GM23338 (cell line): ENCODE data around the gene CNTNAP2. TPM values are rescaled to one million over a fixed set of nuclear protein-coding genes. Genes with fewer than 3 reads are reported as not detected.

Source experiments
- ATAC-seq: fragments of 200-7000 bp; cut with Tn5 transposase; 3 replicates; pipeline ENCODE4 v1.9.1; 2020
- DNase-seq: peaks from one replicate; pipeline ENCODE4 v3.0.0-alpha.2; 2015; ENCODE audit warnings: low spot score
- H2AFZ ChIP-seq: fragments of 200-600 bp; sonication (generic); 2 replicates; pipeline ENCODE4 v1.8.0; 2016; ENCODE audit warnings: antibody characterized with exemption, mild to moderate bottlenecking, moderate library complexity
- H3F3A ChIP-seq: fragments of 200-600 bp; sonication (generic); replicated peaks from 2 replicates; pipeline ENCODE4 v1.8.0; 2017; ENCODE audit warnings: antibody characterized with exemption, mixed run types, low read depth
- H3K27ac ChIP-seq: fragments of 200-600 bp; sonication (generic); 2 replicates; pipeline ENCODE4 v1.6.1; 2016; ENCODE audit warnings: low read depth
- H3K27me3 ChIP-seq: fragments of 200-600 bp; sonication (generic); 2 replicates; pipeline ENCODE4 v1.8.0; 2016; ENCODE audit warnings: mild to moderate bottlenecking, mixed run types, moderate library complexity; ENCODE audit not compliant: insufficient read depth
- H3K36me3 ChIP-seq: fragments of 200-600 bp; sonication (generic); 2 replicates; pipeline ENCODE4 v1.8.0; 2016; ENCODE audit warnings: mild to moderate bottlenecking; ENCODE audit not compliant: insufficient read depth
- H3K4me1 ChIP-seq: fragments of 200-600 bp; sonication (generic); 2 replicates; pipeline ENCODE4 v1.8.0; 2016; ENCODE audit warnings: mild to moderate bottlenecking, moderate library complexity; ENCODE audit not compliant: insufficient read depth
- H3K4me2 ChIP-seq: fragments of 200-600 bp; sonication (generic); 2 replicates; pipeline ENCODE4 v1.7.1; 2017; ENCODE audit warnings: mixed run types
- H3K4me3 ChIP-seq: fragments of 200-600 bp; sonication (generic); 2 replicates; pipeline ENCODE4 v1.6.1; 2016; ENCODE audit warnings: mixed run types
- H3K79me2 ChIP-seq: fragments of 200-600 bp; sonication (generic); replicated peaks from 2 replicates; pipeline ENCODE4 v1.8.0; 2017; ENCODE audit warnings: mild to moderate bottlenecking; ENCODE audit not compliant: insufficient read depth
- H3K9me2 ChIP-seq: fragments of 200-600 bp; sonication (generic); 2 replicates; pipeline ENCODE4 v1.8.0; 2017; ENCODE audit not compliant: insufficient read depth
- H4K20me1 ChIP-seq: fragments of 200-600 bp; sonication (generic); replicated peaks from 2 replicates; pipeline ENCODE4 v1.8.0; 2017; ENCODE audit warnings: mild to moderate bottlenecking; ENCODE audit not compliant: insufficient read depth
- H3K27ac Mint-ChIP-seq: 2 replicates; pipeline ENCODE4 v1.8.0; 2020; ENCODE audit warnings: inconsistent platforms, mild to moderate bottlenecking, moderate library complexity, mixed read lengths
- H3K27me3 Mint-ChIP-seq: 3 replicates; pipeline ENCODE4 v1.8.0; 2022; ENCODE audit warnings: low read depth, mild to moderate bottlenecking, moderate library complexity, mixed read lengths, inconsistent platforms; ENCODE audit not compliant: insufficient read depth, poor library complexity
- H3K36me3 Mint-ChIP-seq: 3 replicates; pipeline ENCODE4 v1.8.0; 2021; ENCODE audit warnings: low read depth, mild to moderate bottlenecking, inconsistent platforms, moderate library complexity, mixed read lengths
- H3K4me1 Mint-ChIP-seq: 3 replicates; pipeline ENCODE4 v1.8.0; 2020; ENCODE audit warnings: mild to moderate bottlenecking, inconsistent platforms, mixed read lengths
- H3K4me3 Mint-ChIP-seq: 3 replicates; pipeline ENCODE4 v1.8.0; 2021; ENCODE audit warnings: moderate library complexity, mild to moderate bottlenecking, inconsistent platforms, mixed read lengths
- H3K9me3 Mint-ChIP-seq: 3 replicates; pipeline ENCODE4 v1.8.0; 2020; ENCODE audit warnings: moderate library complexity, mild to moderate bottlenecking, inconsistent platforms, mixed read lengths
- CREB1 ChIP-seq: fragments of 250-450 bp; sonication (Bioruptor Pico); IDR thresholded peaks from 2 replicates; pipeline ENCODE4 v1.5.0; 2020; ENCODE audit warnings: low read depth, mild to moderate bottlenecking, moderate library complexity
- CTCF ChIP-seq, 2 experiments: fragments of 200-600 bp in 1 of 2; sonication (generic) in 1 of 2; conservative IDR thresholded peaks; 2 replicates each; pipeline versions ENCODE4 v1.5.1 to v1.6.1; 2016 to 2017; ENCODE audit warnings: antibody characterized with exemption in 2 of 2, low read depth in 2 of 2, mild to moderate bottlenecking in 2 of 2, moderate library complexity in 1 of 2
- ETS1 ChIP-seq: IDR thresholded peaks from 2 replicates; pipeline ENCODE4 v1.6.1; 2016; ENCODE audit warnings: antibody characterized with exemption
- EZH2 ChIP-seq: fragments of 200-600 bp; sonication (generic); IDR thresholded peaks from one replicate; pipeline ENCODE4 v1.8.0; 2017; ENCODE audit warnings: antibody characterized with exemption, mild to moderate bottlenecking, low read depth; ENCODE audit not compliant: unreplicated experiment
- EZH2phosphoT487 ChIP-seq: fragments of 200-600 bp; sonication (generic); IDR thresholded peaks from one replicate; pipeline ENCODE4 v1.8.1; 2018; ENCODE audit warnings: antibody characterized with exemption; ENCODE audit not compliant: unreplicated experiment
- JUNB ChIP-seq: IDR thresholded peaks from one replicate; pipeline ENCODE4 v1.6.1; 2016; ENCODE audit warnings: antibody characterized with exemption; ENCODE audit not compliant: unreplicated experiment
- NANOG ChIP-seq: IDR thresholded peaks from 2 replicates; pipeline ENCODE4 v1.6.1; 2016; ENCODE audit warnings: antibody characterized with exemption, borderline replicate concordance
- POLR2AphosphoS5 ChIP-seq: IDR thresholded peaks from 2 replicates; pipeline ENCODE4 v1.6.1; 2016; ENCODE audit warnings: antibody characterized with exemption, low read depth
- REST ChIP-seq: IDR thresholded peaks from one replicate; pipeline ENCODE4 v1.6.1; 2018; ENCODE audit warnings: antibody characterized with exemption; ENCODE audit not compliant: unreplicated experiment
- STAT1 ChIP-seq: IDR thresholded peaks from one replicate; pipeline ENCODE4 v1.6.1; 2016; ENCODE audit warnings: antibody characterized with exemption; ENCODE audit not compliant: unreplicated experiment
- ZNF114 ChIP-seq: fragments of 250-450 bp; sonication (Bioruptor Pico); IDR thresholded peaks from 2 replicates; pipeline ENCODE4 v1.5.0; 2020; ENCODE audit warnings: mild to moderate bottlenecking, moderate library complexity
- ZNF331 ChIP-seq: fragments of 250-450 bp; sonication (Bioruptor Pico); IDR thresholded peaks from 2 replicates; pipeline ENCODE4 v1.5.0; 2020; ENCODE audit warnings: low read depth, mild to moderate bottlenecking, moderate library complexity
- ZNF462 ChIP-seq: fragments of 250-450 bp; sonication (Bioruptor Pico); IDR thresholded peaks from 2 replicates; pipeline ENCODE4 v1.5.0; 2020; ENCODE audit warnings: mild to moderate bottlenecking, moderate library complexity
- polyA plus RNA-seq: library from polyadenylated mRNA; unstranded; fragments of >200 nt; fragmentation: Nextera tagmentation; extraction: Ambion mirVana; gene quantifications from 2 replicates; pipeline ENCODE4 v1.2.1, GENCODE V29; 2016
- total RNA-seq: library from RNA; depleted of rRNA; stranded (reverse); fragments of >200 nt; shearing (Covaris generic); gene quantifications from 2 replicates; pipeline ENCODE4 v1.2.3, GENCODE V29; 2014

Gene CNTNAP2
- total and polyA plus RNA-seq, 2 experiments from 2014 or later, result 38.2 to 61.3 TPM

GRCh38 chr7:147296986-147297385, 1180.4 kb downstream of the CNTNAP2 start:
- Mint-ChIP-seq H3K27me3 (peaks cover 3% of the 10 kb centered on the region), H3K27ac (no peak overlapping the region), H3K9me3 (peaks cover 10% of the 10 kb centered on the region; the same call in 1 of the 3 replicates), H3K36me3 (no peaks in the 10 kb centered on the region), H3K4me3 (no peak overlapping the region), H3K4me1 (no peaks in the 10 kb centered on the region)
- Histone ChIP-seq H3K27ac (no peak overlapping the region), H3K36me3 (0 out of 2 replicates have a peak, but pooled peaks cover 4% of the 10 kb centered on the region), H3K4me1 (no peaks in the 10 kb centered on the region), H3K4me2 (no peak overlapping the region), H2AFZ (no peak overlapping the region), H3F3A (no peaks in the 10 kb centered on the region), H3K4me3 (no peak overlapping the region), H3K9me2 (no peaks in the 10 kb centered on the region), H3K79me2 (no peaks in the 10 kb centered on the region), H4K20me1 (no peaks in the 10 kb centered on the region), H3K27me3 (no peaks in the 10 kb centered on the region)
- no peak for TF ChIP-seq ZNF331
- TF ChIP-seq CTCF (conservative IDR thresholded peaks at IDR 0.05; ENCODE audit: low read depth in 2 of 2), result no peak
- TF ChIP-seq STAT1, result no peak
- TF ChIP-seq EZH2phosphoT487, result no peak
- no peak for TF ChIP-seq EZH2
- no peak for TF ChIP-seq JUNB
- no peak for TF ChIP-seq REST
- no peak for TF ChIP-seq ZNF114 (CRISPR knock-in tag)
- no peak for TF ChIP-seq ZNF462 (CRISPR knock-in tag)
- TF ChIP-seq CREB1 (CRISPR knock-in tag), result no peak
- no peak for TF ChIP-seq ETS1
- TF ChIP-seq NANOG, result no peak
- no peak for TF ChIP-seq POLR2AphosphoS5
- DNase-seq, result no peak
- ATAC-seq, result no peak
